GM19025 (cell line): ENCODE results near the gene ARHGAP6.

Experiments
- ATAC-seq: cut with Tn5 transposase; IDR thresholded peaks from one replicate; pipeline ENCODE4 v1.9.1; 2021; ENCODE audit warnings: mild to moderate bottlenecking, low read depth, moderate library complexity; ENCODE audit not compliant: unreplicated experiment

Gene ARHGAP6

DNA sequence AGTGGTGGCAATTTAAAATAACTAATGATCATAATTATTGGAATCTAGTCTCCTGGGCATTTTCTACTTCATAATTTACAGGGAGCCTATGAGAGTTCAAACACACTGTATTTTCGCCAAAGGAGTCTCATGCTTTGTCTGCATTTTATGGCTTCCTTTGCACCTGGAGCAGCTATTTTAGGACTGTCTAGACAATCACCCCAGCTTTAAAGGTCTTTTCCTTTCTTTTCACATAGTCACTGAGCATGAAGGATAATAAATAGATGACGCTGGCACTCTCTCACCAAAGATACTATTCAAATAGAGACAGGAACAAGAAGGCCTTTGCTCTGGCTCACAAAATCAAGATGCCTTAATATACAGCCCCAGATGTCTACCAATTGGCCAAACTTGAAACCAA, 329.5 kb downstream of the ARHGAP6 start:
- ATAC-seq: no peak

- no peak for ATAC-seq
Observed at GRCh38 chrX:11334165-11334564, 331.6 kb downstream of the ARHGAP6 start.

DNA sequence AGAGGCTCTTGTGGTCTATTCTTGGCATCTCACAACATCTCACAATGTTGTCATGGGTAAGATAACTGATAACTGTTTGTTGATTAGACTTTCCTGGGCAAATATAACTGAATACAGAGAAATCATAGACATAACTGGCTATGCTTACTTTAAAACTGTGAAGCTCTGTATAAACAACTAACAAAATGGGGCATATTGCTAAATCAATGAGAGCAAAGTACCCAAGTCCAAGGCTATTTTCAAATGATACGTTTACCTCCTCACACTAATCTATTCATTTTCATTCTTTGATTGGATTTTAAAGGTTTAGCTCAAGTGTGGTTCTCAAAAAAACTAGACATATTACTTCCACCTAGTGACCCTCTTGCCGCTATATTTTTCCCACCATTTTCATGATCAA, 333.9 kb downstream of the ARHGAP6 start:
- ATAC-seq: no peak

GRCh38 chrX:11329021-11329420, 336.7 kb downstream of the ARHGAP6 start:
- ATAC-seq: no peak

DNA sequence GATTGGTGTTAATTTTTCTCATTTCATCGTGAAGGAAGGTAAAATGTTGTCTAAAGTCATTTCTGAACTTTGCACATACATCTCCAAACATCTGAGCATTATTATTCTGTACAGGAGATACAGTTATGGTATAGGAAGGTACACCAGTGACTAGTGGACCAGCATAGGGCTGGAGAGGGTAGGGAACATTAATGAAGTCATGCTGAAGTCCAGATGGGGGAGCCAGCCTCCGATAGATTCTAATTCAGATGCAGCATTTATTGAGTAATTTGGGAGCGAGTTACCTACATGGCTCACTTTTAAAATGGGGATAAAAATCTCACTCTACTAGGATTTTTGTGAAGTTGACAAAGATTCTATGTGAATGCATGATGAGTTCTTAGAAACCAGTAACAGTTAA, 337.6 kb downstream of the ARHGAP6 start:
- ATAC-seq: no peak

DNA sequence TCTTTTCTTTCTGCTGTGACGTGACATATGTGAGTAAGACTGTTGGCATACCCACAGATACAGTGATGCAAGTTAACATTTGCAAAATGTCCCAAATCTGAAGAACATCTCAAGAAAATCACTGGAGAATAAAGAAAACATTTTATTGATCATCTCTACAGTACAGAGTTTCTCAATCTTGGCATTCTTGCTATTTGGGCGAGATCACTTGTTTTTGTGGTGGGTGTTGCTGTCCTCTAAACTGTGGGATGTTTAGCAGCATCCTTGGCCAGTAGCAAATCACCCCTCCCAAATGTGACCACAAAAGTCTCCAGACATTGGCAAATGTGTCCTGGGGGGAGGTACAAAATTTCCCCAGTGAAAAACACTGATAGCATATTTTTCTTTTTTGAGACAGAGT, 343.7 kb downstream of the ARHGAP6 start:
- no peak for ATAC-seq

DNA sequence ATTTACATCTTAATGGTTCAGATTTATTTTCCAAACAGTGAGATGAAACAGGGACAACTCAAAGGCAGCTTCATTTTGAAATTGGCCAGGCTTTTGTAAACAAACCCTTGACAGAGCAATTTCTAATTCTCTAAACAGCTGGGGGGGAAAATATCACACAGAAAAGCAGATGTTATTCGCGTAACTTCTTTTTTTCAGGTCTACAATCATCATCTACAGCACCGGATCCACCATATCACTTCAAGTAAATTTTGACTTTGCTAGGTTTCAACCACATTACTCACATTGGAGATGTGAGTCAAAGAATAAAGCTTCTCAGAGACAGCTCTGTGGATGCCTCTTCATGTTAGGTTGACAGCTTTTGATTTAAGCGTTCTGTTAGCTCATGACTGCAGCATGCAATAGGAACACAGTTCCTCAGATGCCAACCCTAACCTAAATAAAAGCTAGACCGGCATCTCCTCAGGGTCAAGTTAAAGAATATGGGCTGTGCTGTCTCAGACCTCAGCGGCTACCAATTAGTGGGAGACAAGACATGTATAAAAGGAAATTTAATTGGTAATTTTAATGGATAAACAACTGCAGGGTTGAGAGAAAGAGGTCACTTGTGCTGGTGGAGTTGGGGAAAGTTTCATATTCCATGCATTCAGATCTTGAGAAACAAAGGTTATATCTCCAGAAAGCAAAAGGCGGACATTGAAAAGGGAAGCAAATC, 345.8 kb downstream of the ARHGAP6 start:
- no peak for ATAC-seq

DNA sequence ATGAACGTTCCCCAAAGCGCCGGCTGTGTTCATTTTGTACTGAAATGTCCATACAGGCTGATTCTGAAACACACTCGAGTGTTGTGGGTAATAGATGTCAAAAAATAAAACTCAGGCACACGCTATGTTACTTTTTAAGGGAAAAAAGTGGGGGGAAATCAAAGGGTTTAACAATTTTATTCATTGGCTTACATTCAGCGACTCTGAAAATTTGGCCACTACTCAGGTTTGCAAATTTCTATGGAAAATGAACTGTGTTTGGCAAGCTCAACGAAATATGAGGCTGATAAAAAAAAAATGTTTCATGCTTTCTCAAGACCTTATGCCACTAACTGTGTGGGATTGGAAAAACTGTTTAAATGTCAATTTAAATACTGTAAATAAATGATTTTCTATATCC, 354.0 kb downstream of the ARHGAP6 start:
- ATAC-seq: no peak

DNA sequence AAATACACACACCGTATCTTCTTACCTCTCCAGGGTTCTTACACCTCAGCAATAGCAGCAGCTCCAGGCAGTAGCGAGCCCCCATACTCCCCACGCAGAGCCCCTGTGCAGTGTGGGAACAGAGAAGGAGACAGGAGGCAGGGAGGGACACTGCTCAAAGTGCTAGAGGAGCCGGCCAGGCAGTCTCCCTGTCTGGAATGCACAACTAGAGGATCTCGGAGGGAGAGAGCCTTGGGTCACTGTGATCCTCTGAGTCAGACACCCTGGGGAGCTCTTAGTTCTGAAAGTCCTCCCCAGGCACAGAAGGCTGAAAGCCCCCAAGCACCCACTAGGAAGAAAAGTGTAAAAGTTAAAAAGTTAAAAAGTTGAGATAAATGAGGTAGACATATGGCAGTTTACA, 356.5 kb downstream of the ARHGAP6 start:
- ATAC-seq: no peak

DNA sequence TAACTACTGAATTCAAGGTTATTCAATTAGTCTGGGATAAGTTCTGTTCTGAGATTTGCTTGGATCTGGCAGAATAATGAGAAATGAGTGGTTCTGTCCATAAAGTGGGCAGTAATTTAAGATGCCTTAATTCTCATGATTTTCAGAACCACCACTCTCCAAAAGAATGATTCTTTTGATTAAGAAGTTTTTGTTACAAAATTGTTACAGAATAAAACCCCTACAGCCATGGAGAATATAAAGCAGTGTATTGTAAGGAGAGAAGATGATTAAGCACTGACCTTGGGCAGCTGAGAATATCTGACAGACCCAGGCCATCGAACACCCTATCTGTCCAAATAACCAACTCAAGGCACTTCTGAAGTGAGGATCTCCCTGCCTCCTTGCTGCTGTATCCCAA, 360.1 kb downstream of the ARHGAP6 start:
- no peak for ATAC-seq

GRCh38 chrX:11304829-11305228, 360.9 kb downstream of the ARHGAP6 start:
- no peak for ATAC-seq

DNA sequence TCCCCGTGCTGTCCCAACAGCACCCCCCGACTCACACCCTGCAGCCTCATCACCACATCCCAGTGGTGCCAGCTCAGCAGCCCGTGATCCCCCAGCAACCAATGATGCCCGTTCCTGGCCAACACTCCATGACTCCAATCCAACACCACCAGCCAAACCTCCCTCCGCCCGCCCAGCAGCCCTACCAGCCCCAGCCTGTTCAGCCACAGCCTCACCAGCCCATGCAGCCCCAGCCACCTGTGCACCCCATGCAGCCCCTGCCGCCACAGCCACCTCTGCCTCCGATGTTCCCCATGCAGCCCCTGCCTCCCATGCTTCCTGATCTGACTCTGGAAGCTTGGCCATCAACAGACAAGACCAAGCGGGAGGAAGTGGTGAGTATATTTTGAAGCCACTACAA, 367.1 kb downstream of the ARHGAP6 start:
- no peak for ATAC-seq

DNA sequence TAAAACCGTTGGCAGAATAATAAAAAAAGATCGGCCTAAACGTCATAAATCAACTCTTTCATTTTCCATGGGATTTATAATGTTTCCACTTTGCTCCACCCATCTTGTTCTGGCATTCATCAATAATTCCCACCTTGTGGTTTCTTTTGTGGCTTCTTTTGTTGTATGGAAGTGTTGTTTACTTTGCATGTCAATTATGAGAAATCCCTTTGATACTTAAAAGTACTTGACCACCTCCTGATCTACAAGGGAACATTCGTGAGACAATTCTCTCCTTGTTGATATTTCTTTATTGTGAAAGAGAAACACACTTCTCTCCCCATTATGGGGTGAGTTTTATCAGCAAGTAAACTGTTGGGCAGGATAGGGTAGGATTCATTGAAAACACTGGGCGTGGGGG, 369.7 kb downstream of the ARHGAP6 start:
- ATAC-seq: no peak

GRCh38 chrX:11293113-11293512, 372.6 kb downstream of the ARHGAP6 start, which contains the start of gene AMELX:
Gene AMELX, plus strand, starts transcription at chrX:11293413. Its CDS starts 1,376 bp downstream, at chrX:11294789.
- ATAC-seq: no peak

DNA sequence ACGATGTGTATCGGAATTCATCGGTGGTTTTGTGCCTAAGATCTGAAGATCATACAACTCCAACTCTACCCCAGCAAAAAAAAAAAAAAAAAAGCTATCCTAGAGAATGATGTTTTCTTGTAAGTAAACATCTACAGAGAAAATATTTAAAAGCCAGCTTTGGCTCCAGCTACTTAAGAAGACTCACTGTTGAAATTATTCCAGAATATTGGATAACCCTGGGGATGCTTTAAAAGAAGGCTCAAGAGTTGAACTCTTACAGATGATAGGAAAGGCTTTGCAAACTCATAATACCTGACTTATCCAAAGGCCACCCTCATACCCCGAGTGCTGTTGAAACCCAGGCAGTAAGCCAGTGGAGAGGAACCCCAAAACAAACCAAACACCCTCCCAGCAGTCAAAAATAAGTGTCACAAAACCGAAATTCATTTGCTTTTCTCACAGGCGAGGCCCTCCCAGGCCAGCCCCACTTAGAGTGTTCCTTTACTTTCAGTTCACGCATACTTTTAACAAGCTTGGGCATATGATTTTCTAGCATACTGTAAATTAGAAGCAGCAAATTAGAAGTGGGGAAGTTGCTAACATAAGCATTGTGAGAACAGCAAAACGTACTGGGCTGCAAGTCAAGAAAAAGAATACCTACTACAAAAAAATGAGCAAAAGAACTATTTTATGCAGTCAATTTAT, 375.2 kb downstream of the ARHGAP6 start:
- no peak for ATAC-seq

GRCh38 chrX:11287505-11287904, 378.2 kb downstream of the ARHGAP6 start:
- ATAC-seq: no peak

- no peak for ATAC-seq
Observed at GRCh38 chrX:11285651-11286050, 380.1 kb downstream of the ARHGAP6 start.

GRCh38 chrX:11282043-11282442, 383.7 kb downstream of the ARHGAP6 start:
- ATAC-seq: no peak

GRCh38 chrX:11273544-11273943, 392.2 kb downstream of the ARHGAP6 start:
- no peak for ATAC-seq

- ATAC-seq: no peak
Observed at GRCh38 chrX:11272863-11273262, 392.9 kb downstream of the ARHGAP6 start.

- ATAC-seq: no peak
Observed at GRCh38 chrX:11272290-11272689, 393.4 kb downstream of the ARHGAP6 start.

DNA sequence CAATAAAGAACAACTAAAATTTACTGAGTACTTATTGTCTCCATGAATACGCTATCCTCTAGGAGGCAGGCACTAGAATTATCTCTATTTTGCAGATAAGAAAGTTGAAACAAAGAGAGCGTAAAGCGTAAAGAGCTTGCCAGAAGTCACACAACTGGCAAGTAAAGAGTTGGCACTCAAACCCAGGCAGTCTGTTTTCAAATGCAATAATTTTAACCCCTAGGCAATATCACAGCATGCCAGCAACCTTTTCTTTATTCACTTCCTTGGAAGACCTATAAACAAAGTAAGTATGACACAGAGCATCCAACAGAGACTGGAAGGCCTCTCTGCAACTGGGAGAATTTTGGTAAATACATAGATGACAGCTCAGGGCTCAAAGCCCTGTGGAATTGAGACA, 395.7 kb downstream of the ARHGAP6 start:
- no peak for ATAC-seq
